Right lobe of liver (tissue), 4 donors: ENCODE measurements around the gene NOB1.

ENCODE experiments used
- POLR2A ChIP-seq: fragments of 450-650 bp; IDR thresholded peaks from one replicate; pipeline ENCODE4 v1.6.1; 2017; ENCODE audit warnings: antibody characterized with exemption, mild to moderate bottlenecking
- TF ChIP-seq, protein P1 (sequence below), 4 donors: fragments of 200-600 bp in 3 of 4; fragments of 450-650 bp in 1 of 4; IDR thresholded peaks; one replicate each; pipeline versions ENCODE4 v1.5.1 to v1.8.0; 2016 to 2022; ENCODE audit warnings: antibody characterized with exemption in 4 of 4, mild to moderate bottlenecking in 2 of 4
- donor health status: DM: no; HTN: no; CAD: no.
- donor health status: DM: no; HTN: no; CAD: no.
- donor health status: DM: no; HTN: yes; CAD: no.

DNA sequence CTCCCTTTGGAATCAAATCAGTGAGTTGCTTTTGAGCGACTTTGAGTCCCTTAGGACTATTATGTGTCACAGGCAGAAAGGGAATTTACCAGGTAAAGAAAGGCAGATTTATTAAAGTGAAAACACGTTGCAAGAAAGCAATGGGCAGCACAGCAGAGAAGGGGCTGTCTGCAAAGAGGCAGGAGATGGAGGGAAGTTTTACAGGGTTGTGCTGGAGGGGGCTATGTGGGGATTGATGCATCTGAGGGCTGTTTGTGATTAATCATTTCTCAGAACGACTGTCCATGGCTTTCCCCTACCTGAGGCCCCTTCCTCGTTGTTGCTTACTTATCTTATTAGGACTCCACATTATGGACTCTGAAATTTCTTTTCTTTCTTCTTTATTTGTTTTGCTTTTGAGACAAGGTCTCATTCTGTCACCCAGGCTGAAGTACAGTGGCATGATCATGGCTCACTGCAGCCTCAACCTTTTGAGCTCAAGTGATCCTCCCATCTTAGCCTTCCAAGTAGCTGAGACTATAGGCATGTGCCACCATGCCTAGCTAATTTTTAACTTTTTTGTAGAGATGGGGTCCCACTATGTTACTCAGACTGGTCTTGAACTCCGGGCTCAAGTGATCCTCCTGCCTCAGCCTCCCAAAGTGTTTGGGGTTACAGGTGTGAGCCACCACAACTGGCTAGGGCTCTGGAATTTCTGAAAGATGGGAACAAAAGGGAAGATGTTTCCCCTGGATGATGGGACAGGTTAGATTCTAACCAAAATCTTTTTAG lies 12.9 kb upstream of the NOB1 start:
- TF ChIP-seq, protein P1, sequence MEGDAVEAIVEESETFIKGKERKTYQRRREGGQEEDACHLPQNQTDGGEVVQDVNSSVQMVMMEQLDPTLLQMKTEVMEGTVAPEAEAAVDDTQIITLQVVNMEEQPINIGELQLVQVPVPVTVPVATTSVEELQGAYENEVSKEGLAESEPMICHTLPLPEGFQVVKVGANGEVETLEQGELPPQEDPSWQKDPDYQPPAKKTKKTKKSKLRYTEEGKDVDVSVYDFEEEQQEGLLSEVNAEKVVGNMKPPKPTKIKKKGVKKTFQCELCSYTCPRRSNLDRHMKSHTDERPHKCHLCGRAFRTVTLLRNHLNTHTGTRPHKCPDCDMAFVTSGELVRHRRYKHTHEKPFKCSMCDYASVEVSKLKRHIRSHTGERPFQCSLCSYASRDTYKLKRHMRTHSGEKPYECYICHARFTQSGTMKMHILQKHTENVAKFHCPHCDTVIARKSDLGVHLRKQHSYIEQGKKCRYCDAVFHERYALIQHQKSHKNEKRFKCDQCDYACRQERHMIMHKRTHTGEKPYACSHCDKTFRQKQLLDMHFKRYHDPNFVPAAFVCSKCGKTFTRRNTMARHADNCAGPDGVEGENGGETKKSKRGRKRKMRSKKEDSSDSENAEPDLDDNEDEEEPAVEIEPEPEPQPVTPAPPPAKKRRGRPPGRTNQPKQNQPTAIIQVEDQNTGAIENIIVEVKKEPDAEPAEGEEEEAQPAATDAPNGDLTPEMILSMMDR (IDR thresholded peaks at IDR 0.05): no peak
- TF ChIP-seq POLR2A: no peak
